ENCODE measurements around the gene BRK1. TPM values are rescaled to one million over a fixed set of nuclear protein-coding genes. Genes with fewer than 3 reads are reported as not detected.
"Not testable (repeated sequence)": the region's sequence is repeated elsewhere in the genome, so short reads cannot be mapped to it uniquely, and the experiment has no call there.

BRK1 gene
- total RNA-seq (2021; fragmentation: NEBNext Ultra II Directional; extraction: Animal tissue kit (Norgen Biotek cat#: 25700)), result 100 to 1,000 TPM; 161 to 176 (median 173) TPM
- long read RNA-seq, transcript BRK1-201 (3 exons, 1,233 nt), result major isoform, 318 of 349 reads
- long read RNA-seq, partial matches to known transcripts, result 18 of 349 reads
- long read RNA-seq, other reads (novel, unspliced or antisense), result 13 of 349 reads

DNA sequence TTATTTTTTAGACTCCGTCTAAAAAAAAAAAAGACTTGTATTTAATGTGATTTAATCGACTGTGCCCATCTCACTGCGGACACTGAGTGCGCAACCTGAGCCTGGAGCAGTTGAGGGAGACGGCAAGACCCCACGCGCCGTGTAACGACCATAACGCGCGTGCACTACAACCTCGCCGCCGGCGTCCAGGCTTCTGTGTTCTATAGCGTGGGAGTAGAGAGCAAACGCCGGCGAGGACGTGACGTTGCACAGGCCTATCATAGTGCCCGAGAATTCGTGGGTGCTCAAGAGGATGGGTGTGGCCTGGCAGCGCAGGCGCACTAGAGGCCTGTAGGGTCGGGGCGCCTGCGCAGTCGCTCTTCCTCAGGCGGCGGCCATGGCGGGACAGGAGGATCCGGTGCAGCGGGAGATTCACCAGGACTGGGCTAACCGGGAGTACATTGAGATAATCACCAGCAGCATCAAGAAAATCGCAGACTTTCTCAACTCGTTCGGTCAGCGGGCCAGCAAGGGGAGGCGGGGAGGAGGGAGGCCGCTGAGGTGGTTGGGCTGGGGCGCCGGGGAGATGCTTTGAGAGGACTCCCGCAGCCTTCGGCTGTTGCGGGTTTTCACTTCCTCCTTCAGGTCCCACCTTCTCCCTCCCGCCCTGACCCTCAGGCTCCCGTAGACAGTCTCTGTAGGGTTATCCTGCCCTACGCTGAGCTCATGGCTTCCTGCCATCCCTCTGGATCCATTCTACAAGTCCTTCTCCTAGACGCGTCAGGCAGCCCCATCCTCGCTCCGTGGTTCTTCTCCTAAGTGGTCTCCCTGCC is at the start of gene BRK1:
Gene BRK1 (plus strand): TSS at position 350 of the 812 bp plus-strand sequence. CDS start 27 bp downstream, at position 377.
- peak; percentile 93 for DNase-seq
- no peak for TF ChIP-seq CTCF (IDR thresholded peaks at IDR 0.05)
- Mint-ChIP-seq H3K27me3 (ENCODE audit: insufficient read depth) (peaks cover 2% of the 10 kb centered on the region; the same call in 1 of the 2 replicates), H3K27ac (peak within 1 kb of the TSS; percentile 91), H3K4me3 (peak within 1 kb of the TSS; percentile 98), H3K36me3 (ENCODE audit: low read depth) (peaks cover 5% of the 10 kb centered on the region; the same call in 1 of the 2 replicates), H3K9me3 (no peaks in the 10 kb centered on the region), H3K4me1 (ENCODE audit: low read depth) (peaks cover 22% of the 10 kb centered on the region)

DNA sequence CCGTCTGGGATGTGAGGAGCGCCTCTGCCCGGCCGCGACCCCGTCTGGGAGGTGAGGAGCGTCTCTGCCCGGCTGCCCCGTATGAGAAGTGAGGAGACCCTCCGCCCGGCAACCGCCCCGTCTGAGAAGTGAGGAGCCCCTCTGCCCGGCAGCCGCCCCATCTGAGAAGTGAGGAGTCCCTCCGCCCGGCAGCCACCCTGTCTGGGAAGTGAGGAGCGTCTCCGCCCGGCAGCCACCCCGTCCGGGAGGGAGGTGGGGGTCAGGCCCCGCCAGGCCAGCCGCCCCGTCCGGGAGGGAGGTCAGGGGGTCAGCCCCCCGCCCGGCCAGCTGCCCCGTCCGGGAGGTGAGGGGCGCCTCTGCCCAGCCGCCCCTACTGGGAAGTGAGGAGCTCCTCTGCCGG is 45.4 kb upstream of the BRK1 start:
- H3K27ac Mint-ChIP-seq; H3K4me3 Mint-ChIP-seq; H3K4me1 Mint-ChIP-seq (ENCODE audit: low read depth); H3K27me3 Mint-ChIP-seq (ENCODE audit: insufficient read depth); DNase-seq; H3K9me3 Mint-ChIP-seq: not testable (repeated sequence)
- peaks cover 24% of the 10 kb centered on the region for H3K36me3 Mint-ChIP-seq (ENCODE audit: low read depth)

- Mint-ChIP-seq H3K27me3 (ENCODE audit: insufficient read depth) (no peaks in the 10 kb centered on the region), H3K4me1 (ENCODE audit: low read depth) (no peaks in the 10 kb centered on the region), H3K27ac (no peak overlapping the region), H3K36me3 (ENCODE audit: low read depth) (peaks cover 3% of the 10 kb centered on the region; the same call in 1 of the 2 replicates), H3K9me3 (no peaks in the 10 kb centered on the region), H3K4me3 (no peak overlapping the region)
- no peak for TF ChIP-seq CTCF (IDR thresholded peaks at IDR 0.05)
- no peak for DNase-seq
These were observed 40.8 kb upstream of the BRK1 start for GRCh38 chr3:10074666-10075065.

DNA sequence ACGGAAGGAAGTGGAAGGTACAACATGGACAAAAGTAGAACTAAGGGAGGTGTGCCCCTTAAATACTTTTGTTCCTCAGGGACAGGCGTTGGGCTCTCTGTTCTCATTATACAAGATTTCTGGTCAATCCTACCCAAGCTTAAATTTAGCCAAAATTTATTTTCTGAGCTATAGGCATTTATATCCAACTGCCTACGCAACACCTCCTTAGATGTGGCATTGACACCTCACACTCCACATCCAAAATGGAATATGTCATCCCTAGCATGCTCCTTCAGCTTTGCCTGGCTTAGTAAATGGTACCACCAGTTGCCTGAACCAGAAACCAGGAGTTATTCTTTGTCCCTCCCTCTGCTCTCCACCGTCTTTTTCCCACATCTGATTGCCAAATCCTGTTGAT is 33.6 kb upstream of the BRK1 start:
- no peaks in the 10 kb centered on the region for H3K4me1 Mint-ChIP-seq (ENCODE audit: low read depth)
- H3K9me3 Mint-ChIP-seq, result no peaks in the 10 kb centered on the region
- DNase-seq, result no peak
- no peak overlapping the region for H3K27ac Mint-ChIP-seq
- no peaks in the 10 kb centered on the region for H3K27me3 Mint-ChIP-seq (ENCODE audit: insufficient read depth)
- H3K36me3 Mint-ChIP-seq (ENCODE audit: low read depth), result peaks cover 6% of the 10 kb centered on the region
- H3K4me3 Mint-ChIP-seq, result no peak overlapping the region
- TF ChIP-seq CTCF (IDR thresholded peaks at IDR 0.05), result no peak

DNA sequence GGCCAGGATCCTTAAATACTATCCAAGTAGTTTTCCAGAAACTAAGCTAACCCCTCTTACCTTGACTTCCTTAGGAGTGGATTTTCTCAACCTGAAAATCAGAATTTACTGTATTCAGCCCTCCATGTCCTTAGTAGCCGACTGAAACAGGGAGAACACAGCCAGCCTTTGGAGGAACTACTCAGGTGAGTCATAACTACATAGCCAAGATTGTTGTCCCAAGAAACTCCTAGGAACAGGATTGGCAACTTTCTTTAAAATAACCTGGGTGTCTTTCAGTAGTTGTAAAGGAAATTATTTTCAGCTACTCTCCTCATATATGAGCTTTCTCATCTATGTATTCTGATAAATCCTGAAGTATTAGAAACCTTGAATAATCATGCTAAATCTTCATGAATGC is 29.7 kb upstream of the BRK1 start:
- H3K4me1 Mint-ChIP-seq (ENCODE audit: low read depth), result peaks cover 6% of the 10 kb centered on the region
- no peaks in the 10 kb centered on the region for H3K9me3 Mint-ChIP-seq
- no peak for TF ChIP-seq CTCF (IDR thresholded peaks at IDR 0.05)
- H3K4me3 Mint-ChIP-seq, result no peak overlapping the region
- no peak for DNase-seq
- H3K36me3 Mint-ChIP-seq (ENCODE audit: low read depth), result peaks cover 5% of the 10 kb centered on the region; the same call in 1 of the 2 replicates
- no peaks in the 10 kb centered on the region for H3K27me3 Mint-ChIP-seq (ENCODE audit: insufficient read depth)
- H3K27ac Mint-ChIP-seq, result no peak overlapping the region

GRCh38 chr3:10088256-10088655 is 27.2 kb upstream of the BRK1 start:
- Mint-ChIP-seq H3K9me3 (no peaks in the 10 kb centered on the region), H3K4me3 (no peak overlapping the region), H3K27me3 (ENCODE audit: insufficient read depth) (no peaks in the 10 kb centered on the region), H3K27ac (no peak overlapping the region), H3K36me3 (ENCODE audit: low read depth) (no peaks in the 10 kb centered on the region), H3K4me1 (ENCODE audit: low read depth) (peaks cover 6% of the 10 kb centered on the region)
- DNase-seq, result no peak
- no peak for TF ChIP-seq CTCF (IDR thresholded peaks at IDR 0.05)

All from HFFc6 (cell line).